Measurements from ENCODE around the gene SUGP1. TPM values are rescaled to one million over a fixed set of nuclear protein-coding genes. Genes with fewer than 3 reads are reported as not detected.

Gene SUGP1
- 82.0 and 85.8 TPM in 2 replicates for polyA plus RNA-seq
- 45.5 and 50.6 TPM in 2 replicates for polyA minus RNA-seq

- no peaks in the 10 kb centered on the region for H3F3A ChIP-seq (ENCODE audit: insufficient read depth, low read length, poor library complexity, severe bottlenecking)
- H3K4me2 ChIP-seq (ENCODE audit: low read length) = peak within 1 kb of the TSS; percentile 76
- peak within 1 kb of the TSS; percentile 98 for H3K27ac ChIP-seq (ENCODE audit: low read length)
- H3K9ac ChIP-seq (ENCODE audit: low read length) = peak within 1 kb of the TSS; percentile 99
- no peaks in the 10 kb centered on the region for H4K20me1 ChIP-seq (ENCODE audit: insufficient read depth)
- H3K27me3 ChIP-seq (ENCODE audit: insufficient read depth, low read depth, low read length) = no peaks in the 10 kb centered on the region
- H2AFZ ChIP-seq (ENCODE audit: low read depth, low read length) = peak within 1 kb of the TSS; percentile 96
- H3K4me3 ChIP-seq (ENCODE audit: low read length) = peak within 1 kb of the TSS; percentile 99
- no peaks in the 10 kb centered on the region for H3K9me3 ChIP-seq (ENCODE audit: low read length)
- no peaks in the 10 kb centered on the region for H3K36me3 ChIP-seq (ENCODE audit: insufficient read depth, low read length)
- no peaks in the 10 kb centered on the region for H3K9me2 ChIP-seq (ENCODE audit: insufficient read depth, low read length)
- H3K79me2 ChIP-seq (replicated peaks; ENCODE audit: insufficient read depth, low read length) = peaks cover 60% of the 10 kb centered on the region
- TF ChIP-seq EZH2 (IDR thresholded peaks at IDR 0.05; ENCODE audit: borderline replicate concordance, insufficient read depth, low read length, poor library complexity, severe bottlenecking) (no peak), MXI1 (conservative IDR thresholded peaks at IDR 0.05; ENCODE audit: poor library complexity, severe bottlenecking) (peak; percentile 78), RAD21 (conservative IDR thresholded peaks at IDR 0.05) (no peak), POLR2AphosphoS5 (IDR thresholded peaks at IDR 0.05) (peak; percentile 88), TAF1 (IDR thresholded peaks at IDR 0.05; ENCODE audit: low read depth) (peak; percentile 86), SMC3 (conservative IDR thresholded peaks at IDR 0.05; ENCODE audit: poor library complexity) (peak; percentile 55), EP300 (conservative IDR thresholded peaks at IDR 0.05; ENCODE audit: poor library complexity, severe bottlenecking) (peak; percentile 43)
- TF ChIP-seq, protein P1, sequence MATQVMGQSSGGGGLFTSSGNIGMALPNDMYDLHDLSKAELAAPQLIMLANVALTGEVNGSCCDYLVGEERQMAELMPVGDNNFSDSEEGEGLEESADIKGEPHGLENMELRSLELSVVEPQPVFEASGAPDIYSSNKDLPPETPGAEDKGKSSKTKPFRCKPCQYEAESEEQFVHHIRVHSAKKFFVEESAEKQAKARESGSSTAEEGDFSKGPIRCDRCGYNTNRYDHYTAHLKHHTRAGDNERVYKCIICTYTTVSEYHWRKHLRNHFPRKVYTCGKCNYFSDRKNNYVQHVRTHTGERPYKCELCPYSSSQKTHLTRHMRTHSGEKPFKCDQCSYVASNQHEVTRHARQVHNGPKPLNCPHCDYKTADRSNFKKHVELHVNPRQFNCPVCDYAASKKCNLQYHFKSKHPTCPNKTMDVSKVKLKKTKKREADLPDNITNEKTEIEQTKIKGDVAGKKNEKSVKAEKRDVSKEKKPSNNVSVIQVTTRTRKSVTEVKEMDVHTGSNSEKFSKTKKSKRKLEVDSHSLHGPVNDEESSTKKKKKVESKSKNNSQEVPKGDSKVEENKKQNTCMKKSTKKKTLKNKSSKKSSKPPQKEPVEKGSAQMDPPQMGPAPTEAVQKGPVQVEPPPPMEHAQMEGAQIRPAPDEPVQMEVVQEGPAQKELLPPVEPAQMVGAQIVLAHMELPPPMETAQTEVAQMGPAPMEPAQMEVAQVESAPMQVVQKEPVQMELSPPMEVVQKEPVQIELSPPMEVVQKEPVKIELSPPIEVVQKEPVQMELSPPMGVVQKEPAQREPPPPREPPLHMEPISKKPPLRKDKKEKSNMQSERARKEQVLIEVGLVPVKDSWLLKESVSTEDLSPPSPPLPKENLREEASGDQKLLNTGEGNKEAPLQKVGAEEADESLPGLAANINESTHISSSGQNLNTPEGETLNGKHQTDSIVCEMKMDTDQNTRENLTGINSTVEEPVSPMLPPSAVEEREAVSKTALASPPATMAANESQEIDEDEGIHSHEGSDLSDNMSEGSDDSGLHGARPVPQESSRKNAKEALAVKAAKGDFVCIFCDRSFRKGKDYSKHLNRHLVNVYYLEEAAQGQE (IDR thresholded peaks at IDR 0.05; ENCODE audit: borderline replicate concordance) = peak; percentile 89
- TF ChIP-seq, protein P2, sequence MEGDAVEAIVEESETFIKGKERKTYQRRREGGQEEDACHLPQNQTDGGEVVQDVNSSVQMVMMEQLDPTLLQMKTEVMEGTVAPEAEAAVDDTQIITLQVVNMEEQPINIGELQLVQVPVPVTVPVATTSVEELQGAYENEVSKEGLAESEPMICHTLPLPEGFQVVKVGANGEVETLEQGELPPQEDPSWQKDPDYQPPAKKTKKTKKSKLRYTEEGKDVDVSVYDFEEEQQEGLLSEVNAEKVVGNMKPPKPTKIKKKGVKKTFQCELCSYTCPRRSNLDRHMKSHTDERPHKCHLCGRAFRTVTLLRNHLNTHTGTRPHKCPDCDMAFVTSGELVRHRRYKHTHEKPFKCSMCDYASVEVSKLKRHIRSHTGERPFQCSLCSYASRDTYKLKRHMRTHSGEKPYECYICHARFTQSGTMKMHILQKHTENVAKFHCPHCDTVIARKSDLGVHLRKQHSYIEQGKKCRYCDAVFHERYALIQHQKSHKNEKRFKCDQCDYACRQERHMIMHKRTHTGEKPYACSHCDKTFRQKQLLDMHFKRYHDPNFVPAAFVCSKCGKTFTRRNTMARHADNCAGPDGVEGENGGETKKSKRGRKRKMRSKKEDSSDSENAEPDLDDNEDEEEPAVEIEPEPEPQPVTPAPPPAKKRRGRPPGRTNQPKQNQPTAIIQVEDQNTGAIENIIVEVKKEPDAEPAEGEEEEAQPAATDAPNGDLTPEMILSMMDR (IDR thresholded peaks at IDR 0.05; ENCODE audit: poor library complexity, severe bottlenecking) = peak; percentile 64
Observed at GRCh38 chr19:19320361-19321140, at the start of gene SUGP1, which contains the start of gene MAU2. Gene SUGP1 (minus strand): TSS chr19:19320509. CDS start chr19:19320496, 13 bp downstream. Gene MAU2 (plus strand): TSS chr19:19320829. CDS start chr19:19320860, 31 bp downstream.

DNA sequence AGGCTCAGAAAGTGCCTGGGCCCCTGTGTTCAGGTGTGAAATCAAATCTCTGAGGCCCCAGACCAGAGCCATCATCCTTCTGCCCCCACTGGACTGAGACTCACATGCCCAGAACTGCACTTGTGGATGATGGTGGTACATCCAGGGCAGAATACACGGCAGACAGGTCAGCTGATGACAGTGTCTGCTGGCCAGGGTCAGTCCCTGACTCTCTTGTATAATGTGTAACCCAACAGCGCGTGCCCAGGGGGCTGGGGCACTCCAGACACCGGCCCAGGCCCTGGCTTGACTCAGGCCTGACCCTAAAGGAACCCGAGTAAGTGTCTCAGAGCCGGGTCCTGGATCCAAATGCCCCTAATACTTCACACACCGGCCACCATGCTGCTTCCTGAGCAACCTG lies 47.8 kb upstream of the SUGP1 start:
- H3F3A ChIP-seq (ENCODE audit: insufficient read depth, low read length, poor library complexity, severe bottlenecking) = no peaks in the 10 kb centered on the region
- H4K20me1 ChIP-seq (ENCODE audit: insufficient read depth) = no peaks in the 10 kb centered on the region
- H3K27ac ChIP-seq (ENCODE audit: low read length) = no peak overlapping the region
- no peaks in the 10 kb centered on the region for H3K27me3 ChIP-seq (ENCODE audit: insufficient read depth, low read depth, low read length)
- no peak for TF ChIP-seq POLR2AphosphoS5 (IDR thresholded peaks at IDR 0.05)
- H3K4me2 ChIP-seq (ENCODE audit: low read length) = no peak overlapping the region
- H3K4me3 ChIP-seq (ENCODE audit: low read length) = no peak overlapping the region
- no peak overlapping the region for H3K9ac ChIP-seq (ENCODE audit: low read length)
- H3K9me2 ChIP-seq (ENCODE audit: insufficient read depth, low read length) = no peaks in the 10 kb centered on the region
- H3K9me3 ChIP-seq (ENCODE audit: low read length) = no peaks in the 10 kb centered on the region
- no peaks in the 10 kb centered on the region for H3K36me3 ChIP-seq (ENCODE audit: insufficient read depth, low read length)
- no peak overlapping the region for H2AFZ ChIP-seq (ENCODE audit: low read depth, low read length)
- H3K79me2 ChIP-seq (replicated peaks; ENCODE audit: insufficient read depth, low read length) = no peaks in the 10 kb centered on the region

Data from neural cell (in vitro differentiated cells).